A673 (cell line): ENCODE data around the gene SDCCAG8.

Experiments used
- CTCF ChIP-seq: fragments of 300-800, 200-600 bp; sonication (generic); conservative IDR thresholded peaks from 2 replicates; pipeline ENCODE4 v1.5.1; 2017; ENCODE audit warnings: low read depth, mild to moderate bottlenecking, antibody characterized with exemption, low read length, moderate library complexity, mixed read lengths
- EZH2 ChIP-seq: fragments of 200-600 bp; sonication (generic); IDR thresholded peaks from 2 replicates; pipeline ENCODE4 v1.6.1; 2017; ENCODE audit warnings: borderline replicate concordance, low read depth, mild to moderate bottlenecking, mixed read lengths, antibody characterized with exemption, low read length; ENCODE audit not compliant: poor library complexity, severe bottlenecking

GRCh38 chr1:243269461-243269801 lies 13.6 kb downstream of the SDCCAG8 start:
- TF ChIP-seq CTCF (no peak), EZH2 (no peak)
